ENCODE measurements around the gene AMPD3.

AMPD3 gene

GRCh38 chr11:10494636-10495463, 39.8 kb downstream of the AMPD3 start:
- Histone ChIP-seq H3K27me3 (ENCODE audit: control insufficient read depth in 2 of 2, insufficient read depth in 2 of 2, low read length in 2 of 2) (no peaks in the 10 kb centered on the region), H3K27ac (ENCODE audit: low read depth in 2 of 2, low read length in 2 of 2) (no peak overlapping the region), H3K36me3 (ENCODE audit: control insufficient read depth in 2 of 2, insufficient read depth in 2 of 2, low read length in 2 of 2) (peaks cover 20 to 22% of the 10 kb centered on the region in 2 donors), H3K4me3 (ENCODE audit: low read length in 2 of 2) (no peak overlapping the region), H3K9me3 (ENCODE audit: control insufficient read depth in 2 of 2, low read length in 2 of 2) (no peaks in the 10 kb centered on the region), H3K9ac (ENCODE audit: low read depth in 1 of 2, low read length in 2 of 2) (no peak overlapping the region), H3K4me1 (ENCODE audit: control insufficient read depth in 2 of 2, insufficient read depth in 2 of 2, low read length in 2 of 2) (peaks cover 2 to 3% of the 10 kb centered on the region in 2 donors)

- Histone ChIP-seq H3K4me1 (ENCODE audit: control insufficient read depth in 2 of 2, insufficient read depth in 2 of 2, low read length in 2 of 2) (peaks cover 0 to 2% of the 10 kb centered on the region in 2 donors), H3K36me3 (ENCODE audit: control insufficient read depth in 2 of 2, insufficient read depth in 2 of 2, low read length in 2 of 2) (peaks cover 25 to 28% of the 10 kb centered on the region in 2 donors), H3K27me3 (ENCODE audit: control insufficient read depth in 2 of 2, insufficient read depth in 2 of 2, low read length in 2 of 2) (no peaks in the 10 kb centered on the region), H3K27ac (ENCODE audit: low read depth in 2 of 2, low read length in 2 of 2) (no peak overlapping the region), H3K4me3 (ENCODE audit: low read length in 2 of 2) (no peak overlapping the region), H3K9me3 (ENCODE audit: control insufficient read depth in 2 of 2, low read length in 2 of 2) (no peaks in the 10 kb centered on the region), H3K9ac (ENCODE audit: low read depth in 1 of 2, low read length in 2 of 2) (no peak overlapping the region)
Observed at GRCh38 chr11:10495464-10495786, 40.4 kb downstream of the AMPD3 start.

DNA sequence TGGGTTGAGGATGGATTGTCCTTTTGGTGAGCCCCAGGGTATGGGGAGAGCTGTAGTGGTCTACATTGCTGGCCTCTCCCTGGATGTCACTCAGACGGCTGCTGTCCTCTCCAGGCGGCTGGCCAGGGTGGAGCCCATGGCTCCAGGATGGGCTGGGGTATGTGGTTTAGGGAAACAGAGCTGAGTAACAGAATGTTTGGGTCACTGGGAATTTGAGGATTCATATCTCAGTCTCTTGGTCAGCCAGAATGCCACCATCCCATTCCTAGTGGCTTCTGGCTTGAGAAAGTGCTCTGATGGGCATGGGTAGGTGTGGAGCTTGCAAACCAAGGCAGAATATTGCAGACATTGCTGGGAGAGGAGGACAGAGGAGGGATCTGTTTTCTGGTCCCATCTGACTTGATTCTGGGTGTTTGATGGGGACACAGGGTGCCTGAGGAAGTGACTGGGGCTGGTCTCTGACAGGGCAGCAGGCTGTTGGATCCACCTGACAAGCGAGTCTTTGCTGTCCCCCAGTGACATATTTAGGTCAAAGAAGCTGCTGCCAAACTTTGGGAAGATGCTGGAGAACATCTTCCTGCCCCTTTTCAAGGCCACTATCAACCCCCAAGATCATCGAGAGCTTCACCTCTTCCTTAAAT, 41.4 kb downstream of the AMPD3 start:
- H3K27me3 ChIP-seq (ENCODE audit: control insufficient read depth in 2 of 2, insufficient read depth in 2 of 2, low read length in 2 of 2) = no peaks in the 10 kb centered on the region
- H3K36me3 ChIP-seq (ENCODE audit: control insufficient read depth in 2 of 2, insufficient read depth in 2 of 2, low read length in 2 of 2) = peaks cover 27 to 32% of the 10 kb centered on the region in 2 donors
- no peak overlapping the region for H3K9ac ChIP-seq (ENCODE audit: low read depth in 1 of 2, low read length in 2 of 2)
- H3K9me3 ChIP-seq (ENCODE audit: control insufficient read depth in 2 of 2, low read length in 2 of 2) = no peaks in the 10 kb centered on the region
- H3K4me3 ChIP-seq (ENCODE audit: low read length in 2 of 2) = no peak overlapping the region
- H3K27ac ChIP-seq (ENCODE audit: low read depth in 2 of 2, low read length in 2 of 2) = no peak overlapping the region
- H3K4me1 ChIP-seq (ENCODE audit: control insufficient read depth in 2 of 2, insufficient read depth in 2 of 2, low read length in 2 of 2) = no peaks in the 10 kb centered on the region

GRCh38 chr11:10497371-10498021, 42.4 kb downstream of the AMPD3 start:
- Histone ChIP-seq H3K4me1 (ENCODE audit: control insufficient read depth in 2 of 2, insufficient read depth in 2 of 2, low read length in 2 of 2) (no peaks in the 10 kb centered on the region), H3K4me3 (ENCODE audit: low read length in 2 of 2) (no peak overlapping the region), H3K27me3 (ENCODE audit: control insufficient read depth in 2 of 2, insufficient read depth in 2 of 2, low read length in 2 of 2) (no peaks in the 10 kb centered on the region), H3K36me3 (ENCODE audit: control insufficient read depth in 2 of 2, insufficient read depth in 2 of 2, low read length in 2 of 2) (peaks cover 32 to 33% of the 10 kb centered on the region in 2 donors), H3K9ac (ENCODE audit: low read depth in 1 of 2, low read length in 2 of 2) (no peak overlapping the region), H3K9me3 (ENCODE audit: control insufficient read depth in 2 of 2, low read length in 2 of 2) (no peaks in the 10 kb centered on the region), H3K27ac (ENCODE audit: low read depth in 2 of 2, low read length in 2 of 2) (no peak overlapping the region)

DNA sequence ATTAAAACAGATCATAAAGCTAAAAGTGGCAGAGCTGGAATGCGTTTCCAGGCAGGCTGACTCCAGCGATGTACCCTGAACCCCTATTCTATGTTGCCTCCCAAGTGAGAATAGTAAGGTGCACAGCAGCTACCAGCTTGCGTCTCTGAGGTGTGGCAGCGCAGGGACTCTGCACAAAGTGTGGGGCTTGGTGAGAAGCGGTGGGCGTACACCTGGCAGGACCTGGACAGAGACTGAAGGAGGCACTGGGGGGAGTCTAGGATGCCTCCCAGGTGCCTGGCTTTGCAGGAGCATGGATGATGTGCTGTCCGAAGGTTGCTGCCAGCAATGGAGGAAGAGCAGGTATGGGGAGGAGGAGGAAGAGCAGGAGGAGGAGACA, 42.9 kb downstream of the AMPD3 start:
- Histone ChIP-seq H3K4me3 (ENCODE audit: low read length in 2 of 2) (no peak overlapping the region), H3K27ac (ENCODE audit: low read depth in 2 of 2, low read length in 2 of 2) (no peak overlapping the region), H3K4me1 (ENCODE audit: control insufficient read depth in 2 of 2, insufficient read depth in 2 of 2, low read length in 2 of 2) (no peaks in the 10 kb centered on the region), H3K9ac (ENCODE audit: low read depth in 1 of 2, low read length in 2 of 2) (no peak overlapping the region), H3K9me3 (ENCODE audit: control insufficient read depth in 2 of 2, low read length in 2 of 2) (no peaks in the 10 kb centered on the region), H3K36me3 (ENCODE audit: control insufficient read depth in 2 of 2, insufficient read depth in 2 of 2, low read length in 2 of 2) (peaks cover 30 to 31% of the 10 kb centered on the region in 2 donors), H3K27me3 (ENCODE audit: control insufficient read depth in 2 of 2, insufficient read depth in 2 of 2, low read length in 2 of 2) (no peaks in the 10 kb centered on the region)

DNA sequence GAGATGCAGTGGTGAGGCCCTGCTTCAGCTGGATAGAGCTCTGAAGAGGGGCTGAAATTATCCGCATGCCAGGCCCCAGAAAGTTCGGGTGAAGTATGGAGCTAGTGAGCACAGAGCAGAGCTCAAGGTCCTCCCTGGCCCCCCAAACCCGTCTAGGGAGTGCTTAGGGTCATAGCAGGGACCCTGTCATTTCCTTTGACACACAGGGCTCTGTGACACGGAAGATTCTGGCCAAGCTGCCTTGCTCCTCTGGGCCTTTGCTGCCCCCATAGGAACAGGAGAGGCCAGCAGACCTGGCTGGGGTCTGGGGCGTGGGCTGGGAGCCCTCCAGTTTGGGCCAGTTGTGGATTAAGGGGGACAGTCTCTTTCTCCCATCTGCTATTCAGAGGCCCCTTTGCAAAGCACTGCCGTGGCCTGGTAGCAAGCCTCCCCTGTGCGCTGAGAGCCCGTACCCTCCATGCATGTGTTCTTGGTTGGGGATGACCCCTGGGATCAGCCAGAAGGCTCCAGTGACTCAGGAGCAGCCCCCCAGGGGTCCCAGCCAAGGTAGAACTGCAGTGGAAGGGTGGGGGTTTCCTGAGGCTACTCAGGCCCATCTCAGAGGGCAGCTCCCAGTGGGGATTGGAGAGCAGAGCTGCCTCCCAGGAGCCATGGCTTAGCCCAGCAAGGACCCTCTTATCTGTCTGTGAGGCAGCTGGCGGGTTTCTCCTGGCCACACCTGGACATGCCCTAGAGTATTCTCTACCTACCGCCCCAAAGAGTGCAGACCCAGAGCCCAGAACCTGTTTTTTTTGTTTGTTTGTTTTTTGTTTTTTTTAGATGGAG, 43.6 kb downstream of the AMPD3 start:
- Histone ChIP-seq H3K9me3 (ENCODE audit: control insufficient read depth in 2 of 2, low read length in 2 of 2) (no peaks in the 10 kb centered on the region), H3K4me3 (ENCODE audit: low read length in 2 of 2) (no peak overlapping the region), H3K4me1 (ENCODE audit: control insufficient read depth in 2 of 2, insufficient read depth in 2 of 2, low read length in 2 of 2) (no peaks in the 10 kb centered on the region), H3K9ac (ENCODE audit: low read depth in 1 of 2, low read length in 2 of 2) (no peak overlapping the region), H3K27me3 (ENCODE audit: control insufficient read depth in 2 of 2, insufficient read depth in 2 of 2, low read length in 2 of 2) (no peaks in the 10 kb centered on the region), H3K36me3 (ENCODE audit: control insufficient read depth in 2 of 2, insufficient read depth in 2 of 2, low read length in 2 of 2) (peaks cover 29 to 31% of the 10 kb centered on the region in 2 donors), H3K27ac (ENCODE audit: low read depth in 2 of 2, low read length in 2 of 2) (no peak overlapping the region)

DNA sequence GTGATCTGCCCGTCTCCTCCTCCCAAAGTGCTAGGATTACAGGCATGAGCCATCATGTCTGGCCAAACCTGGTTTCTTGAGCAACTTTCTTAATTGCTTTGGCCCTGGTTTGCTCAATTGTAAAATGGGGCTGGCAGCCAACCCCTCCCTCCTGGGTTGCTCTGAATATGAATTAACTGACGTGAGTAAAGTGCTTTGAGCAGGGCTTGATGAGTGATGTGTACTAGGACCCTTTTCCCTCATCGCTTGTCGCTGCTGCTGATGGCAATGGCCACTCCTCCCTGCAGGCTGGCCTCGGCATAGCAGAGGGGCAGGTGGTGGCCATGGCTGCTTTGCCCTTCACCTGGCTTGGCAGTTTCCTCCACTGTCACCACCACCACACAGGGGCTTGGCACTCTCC, 44.4 kb downstream of the AMPD3 start:
- Histone ChIP-seq H3K9me3 (ENCODE audit: control insufficient read depth in 2 of 2, low read length in 2 of 2) (no peaks in the 10 kb centered on the region), H3K9ac (ENCODE audit: low read depth in 1 of 2, low read length in 2 of 2) (no peak overlapping the region), H3K4me3 (ENCODE audit: low read length in 2 of 2) (no peak overlapping the region), H3K36me3 (ENCODE audit: control insufficient read depth in 2 of 2, insufficient read depth in 2 of 2, low read length in 2 of 2) (peaks cover 30 to 32% of the 10 kb centered on the region in 2 donors), H3K27ac (ENCODE audit: low read depth in 2 of 2, low read length in 2 of 2) (no peak overlapping the region), H3K4me1 (ENCODE audit: control insufficient read depth in 2 of 2, insufficient read depth in 2 of 2, low read length in 2 of 2) (no peaks in the 10 kb centered on the region), H3K27me3 (ENCODE audit: control insufficient read depth in 2 of 2, insufficient read depth in 2 of 2, low read length in 2 of 2) (no peaks in the 10 kb centered on the region)

DNA sequence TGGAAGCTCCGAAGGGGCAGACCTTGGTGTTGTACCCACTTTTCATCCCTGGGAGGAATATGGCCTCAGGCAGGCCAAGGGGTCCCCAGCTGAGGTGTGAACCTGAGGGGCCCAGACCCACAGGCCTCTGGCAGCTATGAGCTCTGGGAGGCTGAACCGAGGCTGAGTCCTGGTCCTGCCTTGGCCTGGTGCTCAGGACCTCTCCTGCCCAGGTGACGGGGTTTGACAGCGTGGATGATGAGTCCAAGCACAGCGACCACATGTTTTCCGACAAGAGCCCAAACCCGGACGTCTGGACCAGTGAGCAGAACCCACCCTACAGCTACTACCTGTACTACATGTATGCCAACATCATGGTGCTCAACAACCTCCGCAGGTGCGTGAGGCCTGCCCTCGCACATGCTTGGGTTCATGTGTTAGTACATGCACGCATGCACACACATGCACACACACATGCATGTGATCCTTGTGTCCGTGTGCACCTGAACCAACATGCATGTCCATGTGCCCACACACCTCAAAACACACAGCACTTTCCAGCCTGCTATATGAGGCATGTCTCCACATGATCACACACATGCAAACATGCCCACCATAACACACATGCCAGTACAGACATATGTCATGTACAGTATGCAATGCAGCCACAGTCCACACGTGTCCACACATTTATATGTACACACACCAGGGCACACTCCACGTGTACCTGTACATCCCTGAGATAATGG, 45.0 kb downstream of the AMPD3 start:
- Histone ChIP-seq H3K27ac (ENCODE audit: low read depth in 2 of 2, low read length in 2 of 2) (no peak overlapping the region), H3K27me3 (ENCODE audit: control insufficient read depth in 2 of 2, insufficient read depth in 2 of 2, low read length in 2 of 2) (no peaks in the 10 kb centered on the region), H3K4me1 (ENCODE audit: control insufficient read depth in 2 of 2, insufficient read depth in 2 of 2, low read length in 2 of 2) (no peaks in the 10 kb centered on the region), H3K4me3 (ENCODE audit: low read length in 2 of 2) (no peak overlapping the region), H3K9ac (ENCODE audit: low read depth in 1 of 2, low read length in 2 of 2) (no peak overlapping the region), H3K9me3 (ENCODE audit: control insufficient read depth in 2 of 2, low read length in 2 of 2) (no peaks in the 10 kb centered on the region), H3K36me3 (ENCODE audit: control insufficient read depth in 2 of 2, insufficient read depth in 2 of 2, low read length in 2 of 2) (peaks cover 33 to 34% of the 10 kb centered on the region in 2 donors)

- no peaks in the 10 kb centered on the region for H3K4me1 ChIP-seq (ENCODE audit: control insufficient read depth in 2 of 2, insufficient read depth in 2 of 2, low read length in 2 of 2)
- H3K4me3 ChIP-seq (ENCODE audit: low read length in 2 of 2) = no peak overlapping the region
- no peaks in the 10 kb centered on the region for H3K27me3 ChIP-seq (ENCODE audit: control insufficient read depth in 2 of 2, insufficient read depth in 2 of 2, low read length in 2 of 2)
- H3K27ac ChIP-seq (ENCODE audit: low read depth in 2 of 2, low read length in 2 of 2) = no peak overlapping the region
- peaks cover 30 to 40% of the 10 kb centered on the region in 2 donors for H3K36me3 ChIP-seq (ENCODE audit: control insufficient read depth in 2 of 2, insufficient read depth in 2 of 2, low read length in 2 of 2)
- no peak overlapping the region for H3K9ac ChIP-seq (ENCODE audit: low read depth in 1 of 2, low read length in 2 of 2)
- no peaks in the 10 kb centered on the region for H3K9me3 ChIP-seq (ENCODE audit: control insufficient read depth in 2 of 2, low read length in 2 of 2)
Observed at GRCh38 chr11:10500757-10501684, 46.0 kb downstream of the AMPD3 start.
